HepG2 (cell line): ENCODE results near the gene S100A13. TPM values are rescaled to one million over a fixed set of nuclear protein-coding genes. Genes with fewer than 3 reads are reported as not detected.
A peak's percentile ranks its signal among the peaks of the same experiment; 100 is the strongest.

ENCODE experiments used
- ARID5B ChIP-seq: IDR thresholded peaks from 2 replicates; pipeline ENCODE4 v1.4.0; 2020; ENCODE audit warnings: mild to moderate bottlenecking, missing genetic modification reagents
- PLSCR1 ChIP-seq: sonication (generic); formaldehyde crosslinking; IDR thresholded peaks from 2 replicates; pipeline ENCODE4 v1.5.0; 2020; ENCODE audit warnings: missing genetic modification reagents, mild to moderate bottlenecking, borderline replicate concordance
- RBM22 ChIP-seq: fragments of 200-400 bp; formaldehyde crosslinking; optimal IDR thresholded peaks from 2 replicates; pipeline ENCODE3; 2017; ENCODE audit warnings: mild to moderate bottlenecking, low read length, moderate library complexity
- ZNF180 ChIP-seq: sonication (generic); formaldehyde crosslinking; IDR thresholded peaks from 2 replicates; pipeline ENCODE4 v1.4.0; 2020; ENCODE audit warnings: low read depth, missing genetic modification reagents, borderline replicate concordance
- ZNF207 ChIP-seq: fragments of 450-650 bp; IDR thresholded peaks from 2 replicates; pipeline ENCODE4 v1.6.1; 2016; ENCODE audit warnings: antibody characterized with exemption, borderline replicate concordance
- ZNF407 ChIP-seq: sonication (generic); formaldehyde crosslinking; IDR thresholded peaks from one replicate; pipeline ENCODE4 v1.5.1; 2020; ENCODE audit warnings: mild to moderate bottlenecking, missing genetic modification reagents; ENCODE audit errors: not compliant biosample characterization
- ZNF564 ChIP-seq: sonication (generic); formaldehyde crosslinking; IDR thresholded peaks from 2 replicates; pipeline ENCODE4 v1.8.1; 2023; ENCODE audit warnings: mild to moderate bottlenecking, missing genetic modification reagents
- ZNF597 ChIP-seq: sonication (generic); formaldehyde crosslinking; IDR thresholded peaks from 2 replicates; pipeline ENCODE4 v1.5.0; 2020; ENCODE audit warnings: missing genetic modification reagents
- ZNF737 ChIP-seq: sonication (generic); formaldehyde crosslinking; IDR thresholded peaks from 2 replicates; pipeline ENCODE4 v1.5.0; 2020; ENCODE audit warnings: missing genetic modification reagents, mild to moderate bottlenecking, borderline replicate concordance
- ZNF841 ChIP-seq: sonication (generic); formaldehyde crosslinking; IDR thresholded peaks from 2 replicates; pipeline ENCODE4 v1.8.1; 2023; ENCODE audit warnings: missing genetic modification reagents, borderline replicate concordance
- ZSCAN22 ChIP-seq: sonication (generic); formaldehyde crosslinking; IDR thresholded peaks from 2 replicates; pipeline ENCODE4 v1.4.0; 2020; ENCODE audit warnings: mild to moderate bottlenecking, missing genetic modification reagents
- polyA plus RNA-seq, 8 experiments: library from polyadenylated mRNA; depleted of rRNA in 3 of 8; stranded (reverse) in 7 of 8; unstranded in 1 of 8; fragments of >200 nt; fragmentation: Illumina TruSeq in 4 of 8; extraction: Trizol in 4 of 8; gene quantifications; 2 replicates each; pipeline versions ENCODE4 v1.2.1 to v1.2.3, GENCODE V29; 2011 to 2016; ENCODE audit warnings: low read depth in 4 of 8, missing spikeins in 1 of 8, mixed read lengths in 1 of 8; ENCODE audit not compliant: insufficient read depth in 1 of 8
- total RNA-seq, 5 experiments: library from RNA; depleted of rRNA; stranded (reverse); fragments of >200 nt; fragmentation: Illumina TruSeq; extraction: Trizol; gene quantifications; 2 replicates each; pipeline ENCODE4 v1.2.3, GENCODE V29; 2016; ENCODE audit warnings: low read depth in 1 of 5

Gene S100A13
- total and polyA plus RNA-seq, 2 of the 13 experiments (the other 11 are each of a cell fraction or from before 2014, with no cell fraction given): 89.5 to 172 TPM

DNA sequence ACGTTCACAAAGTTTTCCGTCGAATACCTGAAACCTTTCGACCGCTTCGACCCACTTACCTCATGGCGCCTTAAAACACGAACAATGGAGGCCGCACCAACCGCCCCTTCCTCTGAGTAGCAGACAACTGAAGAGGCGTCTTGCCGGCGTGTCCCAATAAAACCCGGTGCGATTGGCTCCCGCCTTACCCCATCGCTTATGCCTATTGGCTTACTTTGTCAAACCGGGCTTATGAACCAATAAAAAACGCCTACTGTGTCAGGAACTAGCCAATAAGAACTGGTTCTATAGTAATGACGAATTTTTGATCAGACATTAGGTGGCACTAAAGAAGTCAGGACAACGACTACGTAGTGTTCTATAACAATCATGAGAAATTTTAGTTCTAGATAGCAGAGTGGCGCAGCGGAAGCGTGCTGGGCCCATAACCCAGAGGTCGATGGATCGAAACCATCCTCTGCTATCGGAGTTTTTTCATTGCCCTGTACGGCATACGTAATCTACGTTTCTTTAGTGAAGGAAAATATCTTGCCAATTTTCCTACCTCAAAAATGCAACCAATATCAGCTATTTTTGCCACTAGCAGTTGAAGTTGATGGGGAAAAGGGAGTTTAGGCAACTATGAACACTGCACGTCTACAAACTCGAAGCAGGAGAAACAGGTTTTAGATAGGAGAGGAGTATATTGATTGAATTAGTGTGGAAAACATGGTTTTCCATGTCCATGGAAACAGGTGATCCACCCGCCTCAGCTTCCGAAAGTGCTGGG, 43.7 kb upstream of the S100A13 start, which contains the start of gene ILF2 (continued):
- no peak for TF ChIP-seq ARID5B (CRISPR knock-in tag)
- TF ChIP-seq ZNF180 (CRISPR knock-in tag): no peak
- TF ChIP-seq ZNF564 (CRISPR knock-in tag): 0 out of 2 replicates have a peak, but pooled peaks have one; percentile 57
- TF ChIP-seq ZNF407 (CRISPR knock-in tag): no peak
- no peak for TF ChIP-seq ZNF841 (CRISPR knock-in tag)
- no peak for TF ChIP-seq ZNF207
- no peak for TF ChIP-seq PLSCR1 (CRISPR knock-in tag)
- TF ChIP-seq ZSCAN22: no peak
- TF ChIP-seq ZNF737 (CRISPR knock-in tag): no peak; the same call in 1 of the 2 replicates
- peak; percentile 95 for TF ChIP-seq RBM22
- peak; percentile 74; the same call in 1 of the 2 replicates for TF ChIP-seq ZNF597 (CRISPR knock-in tag)
